Activated B cell treated with CpG ODN at 0.5 μM for 24 hours (primary cell): ENCODE results near the gene EIF1B. TPM values are rescaled to one million over a fixed set of nuclear protein-coding genes. Genes with fewer than 3 reads are reported as not detected.
A peak's percentile ranks its signal among the peaks of the same experiment; 100 is the strongest.

ENCODE experiments used
- ATAC-seq: fragments of 200-7000 bp; cut with Tn5 transposase; one replicate; pipeline ENCODE4 v1.10.0; 2021; ENCODE audit warnings: low read depth, mild to moderate bottlenecking, moderate library complexity
- CTCF ChIA-PET: fragments of 350-600 bp; sonication (Branson Sonifier 250); formaldehyde crosslinking; loops from one replicate; lab custom pipeline; 2021; ENCODE audit warnings: antibody characterized with exemption; lab: Charles Lee
- POLR2A ChIA-PET: fragments of 350-600 bp; sonication (Branson Sonifier 250); formaldehyde crosslinking; loops from one replicate; lab custom pipeline; 2021; ENCODE audit warnings: antibody characterized with exemption; lab: Charles Lee
- DNase-seq: peaks from one replicate; pipeline ENCODE4 v3.0.0; 2022
- H3K27ac Mint-ChIP-seq: one replicate; pipeline ENCODE4 v1.8.0; 2020; ENCODE audit warnings: mixed read lengths
- H3K27me3 Mint-ChIP-seq: one replicate; pipeline ENCODE4 v1.8.0; 2021; ENCODE audit warnings: mixed read lengths
- H3K36me3 Mint-ChIP-seq: one replicate; pipeline ENCODE4 v1.8.0; 2021; ENCODE audit warnings: low read depth, mixed read lengths
- H3K4me1 Mint-ChIP-seq: one replicate; pipeline ENCODE4 v1.8.0; 2021; ENCODE audit warnings: mixed read lengths
- H3K4me3 Mint-ChIP-seq: one replicate; pipeline ENCODE4 v1.8.0; 2020; ENCODE audit warnings: mild to moderate bottlenecking, mixed read lengths
- H3K9me3 Mint-ChIP-seq: one replicate; pipeline ENCODE4 v1.8.0; 2020; ENCODE audit warnings: mixed read lengths
- CTCF ChIP-seq: fragments of 200-600 bp; IDR thresholded peaks from one replicate; pipeline ENCODE4 v1.8.0; 2022; ENCODE audit warnings: antibody characterized with exemption, mild to moderate bottlenecking
- intact Hi-C: fragments of 100-400 bp; cut with micrococcal nuclease; formaldehyde crosslinking; loops from one replicate; pipeline ENCODE4 v1.15.1; 2024
- total RNA-seq: library from RNA; stranded (reverse); gene quantifications from 2 replicates; pipeline ENCODE4 v1.2.3, GENCODE V29; 2022

The EIF1B gene
- total RNA-seq = 62.0 and 65.5 TPM in 2 replicates

- no peak for TF ChIP-seq CTCF
- H3K4me1 Mint-ChIP-seq = peaks cover 35% of the 10 kb centered on the region
- H3K36me3 Mint-ChIP-seq = peaks cover 47% of the 10 kb centered on the region
- intact Hi-C loops = loop anchor here (1.0 to 5.0 kb wide), 13 partner anchors 117 to 1812 kb away; partner anchors contain the start of genes CTNNB1, EXOG, RPL14 and RPSA
- no peaks in the 10 kb centered on the region for H3K9me3 Mint-ChIP-seq
- ATAC-seq = peak; percentile 88
- no peaks in the 10 kb centered on the region for H3K27me3 Mint-ChIP-seq
- DNase-seq = peak; percentile 99
- H3K4me3 Mint-ChIP-seq = peak within 1 kb of the TSS; percentile 99
- CTCF ChIA-PET = interaction anchor here (0.6 to 4.1 kb wide), 5 partner anchors 11 to 892 kb away, joined by 3 to 16 read pairs (median 3); no protein-coding TSS in a partner anchor
- peak within 1 kb of the TSS; percentile 99 for H3K27ac Mint-ChIP-seq
- POLR2A ChIA-PET = interaction anchor here (0.5 to 2.8 kb wide), 15 partner anchors 7 to 1652 kb away, joined by 3 to 12 read pairs (median 4); partner anchors contain the start of genes CTNNB1, RPL14, ULK4 and ZNF619
Observed at GRCh38 chr3:40309418-40309924, at the start of gene EIF1B. EIF1B (plus strand) TSS chr3:40309707; CDS start chr3:40309942, 235 bp downstream.

GRCh38 chr3:40262331-40262730 is 47.2 kb upstream of the EIF1B start:
- Mint-ChIP-seq H3K36me3 (no peaks in the 10 kb centered on the region), H3K27ac (no peak overlapping the region), H3K4me3 (no peak overlapping the region), H3K27me3 (no peaks in the 10 kb centered on the region), H3K4me1 (no peaks in the 10 kb centered on the region), H3K9me3 (peaks cover 3% of the 10 kb centered on the region)
- CTCF ChIA-PET = no interaction called here
- POLR2A ChIA-PET = no interaction called here
- TF ChIP-seq CTCF = no peak
- DNase-seq = no peak
- no peak for ATAC-seq
- intact Hi-C loops = no loop called here

GRCh38 chr3:40264451-40264850 is 45.1 kb upstream of the EIF1B start:
- Mint-ChIP-seq H3K27me3 (no peaks in the 10 kb centered on the region), H3K4me1 (no peaks in the 10 kb centered on the region), H3K4me3 (no peak overlapping the region), H3K27ac (no peak overlapping the region), H3K36me3 (no peaks in the 10 kb centered on the region), H3K9me3 (peaks cover 3% of the 10 kb centered on the region)
- POLR2A ChIA-PET = no interaction called here
- CTCF ChIA-PET = no interaction called here
- intact Hi-C loops = no loop called here
- no peak for TF ChIP-seq CTCF
- no peak for DNase-seq
- ATAC-seq = no peak

GRCh38 chr3:40265181-40265580 is 44.3 kb upstream of the EIF1B start:
- Mint-ChIP-seq H3K36me3 (no peaks in the 10 kb centered on the region), H3K9me3 (peaks cover 3% of the 10 kb centered on the region), H3K27ac (no peak overlapping the region), H3K27me3 (no peaks in the 10 kb centered on the region), H3K4me1 (no peaks in the 10 kb centered on the region), H3K4me3 (no peak overlapping the region)
- intact Hi-C loops = no loop called here
- ChIA-PET CTCF (no interaction called here), POLR2A (no interaction called here)
- no peak for TF ChIP-seq CTCF
- ATAC-seq (no peak), DNase-seq (no peak)

GRCh38 chr3:40267937-40268724 is 41.4 kb upstream of the EIF1B start:
- no peak for DNase-seq
- ChIA-PET POLR2A (no interaction called here), CTCF (no interaction called here)
- Mint-ChIP-seq H3K4me3 (no peak overlapping the region), H3K36me3 (no peaks in the 10 kb centered on the region), H3K27me3 (no peaks in the 10 kb centered on the region), H3K27ac (no peak overlapping the region), H3K4me1 (no peaks in the 10 kb centered on the region), H3K9me3 (peaks cover 3% of the 10 kb centered on the region)
- TF ChIP-seq CTCF = no peak
- no peak for ATAC-seq
- intact Hi-C loops = no loop called here
